ENCODE data around the gene BCAP29. TPM values are rescaled to one million over a fixed set of nuclear protein-coding genes. Genes with fewer than 3 reads are reported as not detected.

Gene BCAP29
- total RNA-seq, 2 experiments from 2014 or later: 11.0 to 11.7 TPM

GRCh38 chr7:107643938-107644308 lies 63.9 kb downstream of the BCAP29 start:
- H3K4me3 Mint-ChIP-seq: no peak overlapping the region
- ATAC-seq (ENCODE audit: poor library complexity): no peak

GRCh38 chr7:107644309-107644974 lies 64.4 kb downstream of the BCAP29 start:
- Histone ChIP-seq H3K27ac (ENCODE audit: low read depth in 1 of 2, low read length in 2 of 2) (no peak overlapping the region), H3K4me3 (ENCODE audit: low read length) (no peak overlapping the region), H3K4me1 (ENCODE audit: insufficient read depth, low read length) (no peaks in the 10 kb centered on the region), H3K36me3 (ENCODE audit: insufficient read depth, low read length) (no peaks in the 10 kb centered on the region), H3K27me3 (ENCODE audit: control insufficient read depth in 1 of 2, insufficient read depth in 2 of 2, low read length in 2 of 2) (no peaks in the 10 kb centered on the region), H3K9me3 (ENCODE audit: control insufficient read depth in 1 of 2, insufficient read depth in 1 of 2, low read length in 2 of 2) (no peaks in the 10 kb centered on the region)
- ATAC-seq (ENCODE audit: poor library complexity) (no peak), DNase-seq (no peak)
- Mint-ChIP-seq H3K4me3 (no peak overlapping the region), H3K27me3 (peaks cover 15% of the 10 kb centered on the region), H3K36me3 (ENCODE audit: low read depth) (no peaks in the 10 kb centered on the region), H3K27ac (no peak overlapping the region), H3K9me3 (no peaks in the 10 kb centered on the region), H3K4me1 (ENCODE audit: low read depth) (no peaks in the 10 kb centered on the region)
- CTCF ChIA-PET: no interaction called here
- POLR2A ChIA-PET: no interaction called here
- intact Hi-C loops (cut with DNase I, micrococcal nuclease): no loop called here
- TF ChIP-seq CTCF (IDR thresholded peaks at IDR 0.05): no peak

More at GRCh38 chr7:107643938-107644308, 63.9 kb downstream of the BCAP29 start:
- H3K9me3 ChIP-seq (ENCODE audit: control insufficient read depth in 1 of 2, insufficient read depth in 1 of 2, low read length in 2 of 2): no peaks in the 10 kb centered on the region
- no peak for DNase-seq
- intact Hi-C loops (cut with DNase I, micrococcal nuclease): no loop called here
- TF ChIP-seq CTCF (IDR thresholded peaks at IDR 0.05): no peak
- H3K27me3 Mint-ChIP-seq: peaks cover 14% of the 10 kb centered on the region
- ChIA-PET CTCF (no interaction called here), POLR2A (no interaction called here)
- H3K4me3 ChIP-seq (ENCODE audit: low read length): no peak overlapping the region
- no peaks in the 10 kb centered on the region for H3K27me3 ChIP-seq (ENCODE audit: control insufficient read depth in 1 of 2, insufficient read depth in 2 of 2, low read length in 2 of 2)
- no peaks in the 10 kb centered on the region for H3K36me3 ChIP-seq (ENCODE audit: insufficient read depth, low read length)
- H3K27ac ChIP-seq (ENCODE audit: low read depth in 1 of 2, low read length in 2 of 2): no peak overlapping the region
- H3K4me1 Mint-ChIP-seq (ENCODE audit: low read depth): no peaks in the 10 kb centered on the region
- no peaks in the 10 kb centered on the region for H3K9me3 Mint-ChIP-seq
- no peaks in the 10 kb centered on the region for H3K36me3 Mint-ChIP-seq (ENCODE audit: low read depth)
- H3K27ac Mint-ChIP-seq: no peak overlapping the region
- no peaks in the 10 kb centered on the region for H3K4me1 ChIP-seq (ENCODE audit: insufficient read depth, low read length)

- ChIA-PET CTCF (no interaction called here), POLR2A (no interaction called here)
- no peak overlapping the region for H3K27ac ChIP-seq (ENCODE audit: low read depth in 1 of 2, low read length in 2 of 2)
- no peaks in the 10 kb centered on the region for H3K36me3 Mint-ChIP-seq (ENCODE audit: low read depth)
- no peak for ATAC-seq (ENCODE audit: poor library complexity)
- no peaks in the 10 kb centered on the region for H3K4me1 Mint-ChIP-seq (ENCODE audit: low read depth)
- peaks cover 31% of the 10 kb centered on the region for H3K27me3 Mint-ChIP-seq
- no peak overlapping the region for H3K4me3 ChIP-seq (ENCODE audit: low read length)
- TF ChIP-seq CTCF (IDR thresholded peaks at IDR 0.05): no peak
- H3K4me3 Mint-ChIP-seq: no peak overlapping the region
- H3K27me3 ChIP-seq (ENCODE audit: control insufficient read depth in 1 of 2, insufficient read depth in 2 of 2, low read length in 2 of 2): peaks cover 0 to 2% of the 10 kb centered on the region in 2 experiments
- H3K4me1 ChIP-seq (ENCODE audit: insufficient read depth, low read length): no peaks in the 10 kb centered on the region
- H3K9me3 ChIP-seq (ENCODE audit: control insufficient read depth in 1 of 2, insufficient read depth in 1 of 2, low read length in 2 of 2): peaks cover 0 to 8% of the 10 kb centered on the region in 2 experiments
- DNase-seq: no peak
- no peak overlapping the region for H3K27ac Mint-ChIP-seq
- H3K36me3 ChIP-seq (ENCODE audit: insufficient read depth, low read length): no peaks in the 10 kb centered on the region
- intact Hi-C loops (cut with DNase I, micrococcal nuclease): no loop called here
- H3K9me3 Mint-ChIP-seq: no peaks in the 10 kb centered on the region
Observed at GRCh38 chr7:107652642-107653041, 72.6 kb downstream of the BCAP29 start.
